Measurements from ENCODE around the gene LSG1. TPM values are rescaled to one million over a fixed set of nuclear protein-coding genes. Genes with fewer than 3 reads are reported as not detected.

LSG1 gene
- total and polyA plus RNA-seq, 2 of the 13 experiments (the other 11 are each of a cell fraction or from before 2014, with no cell fraction given): 21.4 to 32.1 TPM

DNA sequence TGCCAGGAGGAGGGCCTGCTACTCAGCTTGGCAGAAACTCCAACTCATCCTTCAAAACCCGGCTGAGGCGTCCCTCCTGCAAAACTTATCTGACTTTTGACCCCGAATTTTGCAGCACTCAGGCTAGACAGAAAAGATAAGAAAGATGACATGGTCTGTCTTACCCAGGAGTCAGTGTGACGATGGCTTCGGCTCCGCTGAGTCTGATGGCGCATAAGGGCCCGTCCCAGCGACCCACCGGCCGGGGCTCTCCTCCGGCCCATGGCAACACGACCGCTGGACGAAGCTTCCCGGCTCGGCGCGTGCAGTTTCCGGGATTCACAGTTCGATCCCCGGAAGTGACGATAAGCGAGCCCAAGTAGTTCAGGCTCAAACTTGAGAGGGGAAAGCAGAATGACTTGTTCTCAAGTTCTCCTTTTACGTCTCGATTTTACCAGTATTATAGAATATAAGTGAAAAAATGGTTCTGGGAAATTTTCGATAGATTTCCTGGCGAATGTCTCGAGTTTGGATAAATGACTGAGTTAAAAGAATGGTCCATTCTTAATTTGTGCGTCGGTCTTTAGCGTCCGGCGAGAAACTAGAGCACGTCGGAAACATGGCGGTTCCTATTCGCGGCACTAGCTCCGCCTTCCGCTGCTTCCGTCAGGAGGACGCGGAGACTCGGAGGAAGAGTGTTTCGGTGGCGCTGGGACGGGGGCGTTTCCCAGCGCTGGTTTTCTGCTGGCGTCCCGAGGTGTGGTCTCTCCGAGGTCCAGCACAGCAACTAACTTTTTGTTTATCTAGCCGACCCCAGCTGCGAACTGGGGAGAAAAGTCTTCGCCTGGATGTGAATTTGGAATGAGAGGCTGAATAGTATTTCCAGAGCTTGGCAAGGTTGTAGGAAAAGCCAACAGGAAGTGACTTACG lies at the start of gene LSG1 (continued):
- TF ChIP-seq, protein P1, sequence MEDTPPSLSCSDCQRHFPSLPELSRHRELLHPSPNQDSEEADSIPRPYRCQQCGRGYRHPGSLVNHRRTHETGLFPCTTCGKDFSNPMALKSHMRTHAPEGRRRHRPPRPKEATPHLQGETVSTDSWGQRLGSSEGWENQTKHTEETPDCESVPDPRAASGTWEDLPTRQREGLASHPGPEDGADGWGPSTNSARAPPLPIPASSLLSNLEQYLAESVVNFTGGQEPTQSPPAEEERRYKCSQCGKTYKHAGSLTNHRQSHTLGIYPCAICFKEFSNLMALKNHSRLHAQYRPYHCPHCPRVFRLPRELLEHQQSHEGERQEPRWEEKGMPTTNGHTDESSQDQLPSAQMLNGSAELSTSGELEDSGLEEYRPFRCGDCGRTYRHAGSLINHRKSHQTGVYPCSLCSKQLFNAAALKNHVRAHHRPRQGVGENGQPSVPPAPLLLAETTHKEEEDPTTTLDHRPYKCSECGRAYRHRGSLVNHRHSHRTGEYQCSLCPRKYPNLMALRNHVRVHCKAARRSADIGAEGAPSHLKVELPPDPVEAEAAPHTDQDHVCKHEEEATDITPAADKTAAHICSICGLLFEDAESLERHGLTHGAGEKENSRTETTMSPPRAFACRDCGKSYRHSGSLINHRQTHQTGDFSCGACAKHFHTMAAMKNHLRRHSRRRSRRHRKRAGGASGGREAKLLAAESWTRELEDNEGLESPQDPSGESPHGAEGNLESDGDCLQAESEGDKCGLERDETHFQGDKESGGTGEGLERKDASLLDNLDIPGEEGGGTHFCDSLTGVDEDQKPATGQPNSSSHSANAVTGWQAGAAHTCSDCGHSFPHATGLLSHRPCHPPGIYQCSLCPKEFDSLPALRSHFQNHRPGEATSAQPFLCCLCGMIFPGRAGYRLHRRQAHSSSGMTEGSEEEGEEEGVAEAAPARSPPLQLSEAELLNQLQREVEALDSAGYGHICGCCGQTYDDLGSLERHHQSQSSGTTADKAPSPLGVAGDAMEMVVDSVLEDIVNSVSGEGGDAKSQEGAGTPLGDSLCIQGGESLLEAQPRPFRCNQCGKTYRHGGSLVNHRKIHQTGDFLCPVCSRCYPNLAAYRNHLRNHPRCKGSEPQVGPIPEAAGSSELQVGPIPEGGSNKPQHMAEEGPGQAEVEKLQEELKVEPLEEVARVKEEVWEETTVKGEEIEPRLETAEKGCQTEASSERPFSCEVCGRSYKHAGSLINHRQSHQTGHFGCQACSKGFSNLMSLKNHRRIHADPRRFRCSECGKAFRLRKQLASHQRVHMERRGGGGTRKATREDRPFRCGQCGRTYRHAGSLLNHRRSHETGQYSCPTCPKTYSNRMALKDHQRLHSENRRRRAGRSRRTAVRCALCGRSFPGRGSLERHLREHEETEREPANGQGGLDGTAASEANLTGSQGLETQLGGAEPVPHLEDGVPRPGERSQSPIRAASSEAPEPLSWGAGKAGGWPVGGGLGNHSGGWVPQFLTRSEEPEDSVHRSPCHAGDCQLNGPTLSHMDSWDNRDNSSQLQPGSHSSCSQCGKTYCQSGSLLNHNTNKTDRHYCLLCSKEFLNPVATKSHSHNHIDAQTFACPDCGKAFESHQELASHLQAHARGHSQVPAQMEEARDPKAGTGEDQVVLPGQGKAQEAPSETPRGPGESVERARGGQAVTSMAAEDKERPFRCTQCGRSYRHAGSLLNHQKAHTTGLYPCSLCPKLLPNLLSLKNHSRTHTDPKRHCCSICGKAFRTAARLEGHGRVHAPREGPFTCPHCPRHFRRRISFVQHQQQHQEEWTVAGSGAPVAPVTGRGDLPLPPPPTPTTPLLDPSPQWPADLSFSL (CRISPR knock-in tag; IDR thresholded peaks at IDR 0.05): no peak
- TF ChIP-seq SNRNP70 (IDR thresholded peaks at IDR 0.05; ENCODE audit: low read depth, low read length): no peak
- TF ChIP-seq MIER2 (CRISPR knock-in tag; IDR thresholded peaks at IDR 0.05): peak; percentile 77; the same call in 1 of the 2 replicates
- peak; percentile 97 for TF ChIP-seq GATAD1 (CRISPR knock-in tag; IDR thresholded peaks at IDR 0.05)
- TF ChIP-seq DMAP1 (CRISPR knock-in tag; IDR thresholded peaks at IDR 0.05): peak; percentile 77; the same call in 1 of the 2 replicates
- TF ChIP-seq, protein P2, sequence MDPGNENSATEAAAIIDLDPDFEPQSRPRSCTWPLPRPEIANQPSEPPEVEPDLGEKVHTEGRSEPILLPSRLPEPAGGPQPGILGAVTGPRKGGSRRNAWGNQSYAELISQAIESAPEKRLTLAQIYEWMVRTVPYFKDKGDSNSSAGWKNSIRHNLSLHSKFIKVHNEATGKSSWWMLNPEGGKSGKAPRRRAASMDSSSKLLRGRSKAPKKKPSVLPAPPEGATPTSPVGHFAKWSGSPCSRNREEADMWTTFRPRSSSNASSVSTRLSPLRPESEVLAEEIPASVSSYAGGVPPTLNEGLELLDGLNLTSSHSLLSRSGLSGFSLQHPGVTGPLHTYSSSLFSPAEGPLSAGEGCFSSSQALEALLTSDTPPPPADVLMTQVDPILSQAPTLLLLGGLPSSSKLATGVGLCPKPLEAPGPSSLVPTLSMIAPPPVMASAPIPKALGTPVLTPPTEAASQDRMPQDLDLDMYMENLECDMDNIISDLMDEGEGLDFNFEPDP (CRISPR knock-in tag; conservative IDR thresholded peaks at IDR 0.05): 0 out of 2 replicates have a peak, but pooled peaks have one; percentile 14
- no peak for TF ChIP-seq ZNF292 (CRISPR knock-in tag; IDR thresholded peaks at IDR 0.05; ENCODE audit: borderline replicate concordance, low read depth)
- TF ChIP-seq HNF4A (CRISPR knock-in tag; IDR thresholded peaks at IDR 0.05): no peak; the same call in 1 of the 2 replicates
- TF ChIP-seq, protein P3, sequence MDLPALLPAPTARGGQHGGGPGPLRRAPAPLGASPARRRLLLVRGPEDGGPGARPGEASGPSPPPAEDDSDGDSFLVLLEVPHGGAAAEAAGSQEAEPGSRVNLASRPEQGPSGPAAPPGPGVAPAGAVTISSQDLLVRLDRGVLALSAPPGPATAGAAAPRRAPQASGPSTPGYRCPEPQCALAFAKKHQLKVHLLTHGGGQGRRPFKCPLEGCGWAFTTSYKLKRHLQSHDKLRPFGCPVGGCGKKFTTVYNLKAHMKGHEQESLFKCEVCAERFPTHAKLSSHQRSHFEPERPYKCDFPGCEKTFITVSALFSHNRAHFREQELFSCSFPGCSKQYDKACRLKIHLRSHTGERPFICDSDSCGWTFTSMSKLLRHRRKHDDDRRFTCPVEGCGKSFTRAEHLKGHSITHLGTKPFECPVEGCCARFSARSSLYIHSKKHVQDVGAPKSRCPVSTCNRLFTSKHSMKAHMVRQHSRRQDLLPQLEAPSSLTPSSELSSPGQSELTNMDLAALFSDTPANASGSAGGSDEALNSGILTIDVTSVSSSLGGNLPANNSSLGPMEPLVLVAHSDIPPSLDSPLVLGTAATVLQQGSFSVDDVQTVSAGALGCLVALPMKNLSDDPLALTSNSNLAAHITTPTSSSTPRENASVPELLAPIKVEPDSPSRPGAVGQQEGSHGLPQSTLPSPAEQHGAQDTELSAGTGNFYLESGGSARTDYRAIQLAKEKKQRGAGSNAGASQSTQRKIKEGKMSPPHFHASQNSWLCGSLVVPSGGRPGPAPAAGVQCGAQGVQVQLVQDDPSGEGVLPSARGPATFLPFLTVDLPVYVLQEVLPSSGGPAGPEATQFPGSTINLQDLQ (CRISPR knock-in tag; IDR thresholded peaks at IDR 0.05): no peak
- TF ChIP-seq ZNF768 (CRISPR knock-in tag; IDR thresholded peaks at IDR 0.05): peak; percentile 51; the same call in 1 of the 2 replicates
- TF ChIP-seq ZFP36 (IDR thresholded peaks at IDR 0.05; ENCODE audit: borderline replicate concordance, low read depth, low read length, partially characterized antibody): no peak
- no peak for TF ChIP-seq RCOR2 (CRISPR knock-in tag; IDR thresholded peaks at IDR 0.05)
- TF ChIP-seq, protein P4, sequence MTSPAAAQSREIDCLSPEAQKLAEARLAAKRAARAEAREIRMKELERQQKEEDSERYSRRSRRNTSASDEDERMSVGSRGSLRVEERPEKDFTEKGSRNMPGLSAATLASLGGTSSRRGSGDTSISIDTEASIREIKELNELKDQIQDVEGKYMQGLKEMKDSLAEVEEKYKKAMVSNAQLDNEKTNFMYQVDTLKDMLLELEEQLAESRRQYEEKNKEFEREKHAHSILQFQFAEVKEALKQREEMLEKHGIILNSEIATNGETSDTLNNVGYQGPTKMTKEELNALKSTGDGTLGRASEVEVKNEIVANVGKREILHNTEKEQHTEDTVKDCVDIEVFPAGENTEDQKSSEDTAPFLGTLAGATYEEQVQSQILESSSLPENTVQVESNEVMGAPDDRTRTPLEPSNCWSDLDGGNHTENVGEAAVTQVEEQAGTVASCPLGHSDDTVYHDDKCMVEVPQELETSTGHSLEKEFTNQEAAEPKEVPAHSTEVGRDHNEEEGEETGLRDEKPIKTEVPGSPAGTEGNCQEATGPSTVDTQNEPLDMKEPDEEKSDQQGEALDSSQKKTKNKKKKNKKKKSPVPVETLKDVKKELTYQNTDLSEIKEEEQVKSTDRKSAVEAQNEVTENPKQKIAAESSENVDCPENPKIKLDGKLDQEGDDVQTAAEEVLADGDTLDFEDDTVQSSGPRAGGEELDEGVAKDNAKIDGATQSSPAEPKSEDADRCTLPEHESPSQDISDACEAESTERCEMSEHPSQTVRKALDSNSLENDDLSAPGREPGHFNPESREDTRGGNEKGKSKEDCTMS (CRISPR knock-in tag; conservative IDR thresholded peaks at IDR 0.05): no peak
- TF ChIP-seq ARID2 (CRISPR knock-in tag; IDR thresholded peaks at IDR 0.05; ENCODE audit: borderline replicate concordance): no peak
- TF ChIP-seq ZC3H4 (CRISPR knock-in tag; IDR thresholded peaks at IDR 0.05; ENCODE audit: borderline replicate concordance): no peak

Data from HepG2 (cell line).